H1 (cell line): ENCODE measurements around the gene DDX56.

ENCODE experiments used
- EZH2 ChIP-seq: fragments of 200-600 bp; sonication (generic); IDR thresholded peaks from 2 replicates; pipeline ENCODE4 v1.7.1; 2012; ENCODE audit warnings: low read depth, mild to moderate bottlenecking, moderate library complexity, low read length, inconsistent platforms; ENCODE audit not compliant: severe bottlenecking
- POLR2AphosphoS5 ChIP-seq: IDR thresholded peaks from 2 replicates; pipeline ENCODE4 v1.6.1; 2011; ENCODE audit warnings: low read depth, low read length
- SRF ChIP-seq: IDR thresholded peaks from 2 replicates; pipeline ENCODE4 v1.6.1; 2011; ENCODE audit warnings: mild to moderate bottlenecking, low read depth, low read length, moderate library complexity
- TAF1 ChIP-seq: IDR thresholded peaks from 2 replicates; pipeline ENCODE4 v1.6.1; 2011; ENCODE audit warnings: mild to moderate bottlenecking, low read depth, low read length
- TCF12 ChIP-seq: IDR thresholded peaks from 2 replicates; pipeline ENCODE4 v1.6.1; 2011; ENCODE audit warnings: low read depth, mild to moderate bottlenecking, low read length

DNA sequence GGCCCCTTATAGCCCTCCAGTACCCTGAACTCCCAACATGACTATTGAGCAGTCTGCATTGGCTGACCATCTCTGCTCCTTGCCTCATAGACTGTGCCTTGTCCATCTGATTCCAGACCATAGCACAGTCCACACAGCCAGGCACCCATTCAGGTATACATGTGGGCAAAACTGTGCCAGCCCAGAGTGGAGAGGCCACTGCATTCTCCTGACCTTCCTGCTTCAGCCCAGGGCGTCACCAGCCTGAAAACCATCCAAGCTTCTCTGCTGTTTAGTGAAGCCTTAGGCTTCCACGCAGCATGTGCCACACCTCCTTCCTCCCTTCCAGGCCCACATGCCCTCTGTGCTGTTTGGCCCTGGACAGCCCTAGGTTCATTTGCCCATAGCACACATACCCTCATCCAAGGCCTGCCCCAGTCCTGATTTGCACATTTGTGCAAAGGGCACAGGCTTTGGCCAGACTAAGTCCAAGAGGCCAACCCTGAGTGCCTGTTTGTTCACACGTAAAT lies 10.5 kb downstream of the DDX56 start:
- TF ChIP-seq POLR2AphosphoS5, result no peak; the same call in none of the 2 replicates
- TF ChIP-seq TCF12, result no peak
- TF ChIP-seq EZH2, result no peak
- no peak for TF ChIP-seq SRF
- no peak for TF ChIP-seq TAF1
